Measurements from ENCODE around the gene CLCNKB. TPM values are rescaled to one million over a fixed set of nuclear protein-coding genes. Genes with fewer than 3 reads are reported as not detected.
"Not testable (repeated sequence)": the region's sequence is repeated elsewhere in the genome, so short reads cannot be mapped to it uniquely, and the experiment has no call there.

The CLCNKB gene
- total RNA-seq, 1 experiment from 2014 or later: 0.22 TPM

- DNase-seq (ENCODE audit: extremely low read depth, low read depth): peak; percentile 58
These were observed 12.3 kb downstream of the CLCNKB start for GRCh38 chr1:16055613-16056520.

DNA sequence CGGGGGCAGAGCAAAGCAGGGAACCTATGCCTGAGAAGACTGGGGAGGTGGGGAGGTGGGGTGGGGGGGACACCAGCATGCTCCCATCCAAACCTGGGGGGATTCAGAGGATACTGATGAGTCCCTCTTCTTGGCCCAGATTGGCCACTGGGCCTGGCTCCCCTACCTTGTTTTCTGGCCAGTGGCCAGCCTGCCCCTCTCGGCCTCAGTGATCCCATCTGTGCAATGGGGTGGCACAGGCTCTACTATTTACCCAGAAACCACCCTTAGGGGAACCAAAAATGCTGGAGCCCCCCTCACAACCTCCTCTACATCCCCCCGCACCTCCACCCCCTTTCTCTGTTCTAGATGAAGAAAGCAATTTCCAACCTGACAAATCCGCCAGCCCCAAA is 12.9 kb downstream of the CLCNKB start:
- not testable (repeated sequence) for DNase-seq (ENCODE audit: extremely low read depth, low read depth)

- not testable (repeated sequence) for DNase-seq (ENCODE audit: extremely low read depth, low read depth)
These were observed 13.8 kb downstream of the CLCNKB start for GRCh38 chr1:16057314-16057915.

GRCh38 chr1:16058394-16059120 is 15.0 kb downstream of the CLCNKB start:
- DNase-seq (ENCODE audit: extremely low read depth, low read depth): not testable (repeated sequence)

- DNase-seq (ENCODE audit: extremely low read depth, low read depth): no peak
These were observed 17.7 kb downstream of the CLCNKB start for GRCh38 chr1:16061266-16061665.

DNA sequence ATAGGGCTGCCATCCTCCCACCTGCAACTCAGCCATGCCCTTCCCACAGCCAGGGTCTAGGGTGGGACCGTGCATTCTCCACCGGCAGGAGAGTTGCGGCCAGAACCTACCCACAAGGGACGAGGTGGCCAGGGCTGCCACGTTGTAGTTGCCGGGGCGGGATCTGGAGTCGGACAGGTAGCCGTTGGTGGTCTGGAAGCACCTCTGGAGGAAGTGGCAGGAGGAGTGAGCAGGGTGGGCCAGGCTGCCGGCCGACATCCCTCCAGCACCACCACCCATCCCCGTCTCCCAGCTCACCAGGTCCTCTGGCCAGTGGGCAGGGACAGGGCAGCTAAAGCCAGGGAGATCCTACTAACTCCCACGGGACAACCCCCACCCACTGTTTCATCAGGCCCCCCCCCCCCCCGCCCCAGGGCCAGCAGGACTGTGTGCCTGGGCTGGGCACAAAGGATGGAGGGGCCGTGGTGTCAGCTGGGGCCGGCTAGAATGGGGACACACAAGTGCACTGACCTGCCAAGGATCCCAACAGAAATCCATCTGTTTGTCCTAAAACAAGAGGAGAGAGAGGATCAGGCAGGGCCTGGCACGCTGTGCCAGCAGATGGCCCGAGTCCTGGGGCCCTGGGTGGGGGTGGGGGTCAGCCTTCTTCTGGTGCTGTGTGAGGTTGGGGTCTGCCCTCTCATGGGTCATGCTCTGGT is 18.6 kb downstream of the CLCNKB start:
- DNase-seq (ENCODE audit: extremely low read depth, low read depth): not testable (repeated sequence)

GRCh38 chr1:16062687-16063075 is 19.1 kb downstream of the CLCNKB start:
- not testable (repeated sequence) for DNase-seq (ENCODE audit: extremely low read depth, low read depth)

DNA sequence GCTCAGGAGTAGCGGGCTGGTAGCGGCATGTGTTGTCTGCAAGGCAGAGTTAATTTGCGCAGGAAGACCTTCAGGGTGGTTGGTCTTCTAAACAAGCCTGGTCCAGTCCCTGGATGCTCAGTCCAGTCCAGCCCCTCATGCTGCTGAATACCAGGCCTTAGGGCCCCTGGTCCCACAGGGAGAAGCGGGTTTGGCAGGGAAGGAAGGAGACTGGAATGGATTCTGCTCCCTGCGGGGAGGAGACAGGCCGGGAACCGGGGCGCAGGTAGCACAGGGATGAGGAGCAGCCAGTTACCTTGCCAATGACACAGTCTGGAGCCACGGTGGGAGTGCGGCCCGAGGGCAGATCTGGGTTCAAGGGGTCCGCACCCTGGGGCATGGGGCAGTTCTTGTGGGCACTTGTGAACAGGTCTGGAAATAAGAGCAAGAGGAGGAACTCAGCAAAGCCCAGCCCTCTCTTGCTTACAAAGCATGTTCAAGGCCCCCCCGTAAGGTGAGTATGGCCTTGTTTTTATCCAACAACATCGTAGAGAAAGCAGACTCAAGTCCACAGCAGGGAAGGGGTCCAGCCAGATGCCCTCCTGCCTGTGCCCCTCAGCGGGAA is 19.7 kb downstream of the CLCNKB start:
- DNase-seq (ENCODE audit: extremely low read depth, low read depth): no peak

GRCh38 chr1:16063921-16064320 is 20.3 kb downstream of the CLCNKB start:
- DNase-seq (ENCODE audit: extremely low read depth, low read depth): no peak

DNA sequence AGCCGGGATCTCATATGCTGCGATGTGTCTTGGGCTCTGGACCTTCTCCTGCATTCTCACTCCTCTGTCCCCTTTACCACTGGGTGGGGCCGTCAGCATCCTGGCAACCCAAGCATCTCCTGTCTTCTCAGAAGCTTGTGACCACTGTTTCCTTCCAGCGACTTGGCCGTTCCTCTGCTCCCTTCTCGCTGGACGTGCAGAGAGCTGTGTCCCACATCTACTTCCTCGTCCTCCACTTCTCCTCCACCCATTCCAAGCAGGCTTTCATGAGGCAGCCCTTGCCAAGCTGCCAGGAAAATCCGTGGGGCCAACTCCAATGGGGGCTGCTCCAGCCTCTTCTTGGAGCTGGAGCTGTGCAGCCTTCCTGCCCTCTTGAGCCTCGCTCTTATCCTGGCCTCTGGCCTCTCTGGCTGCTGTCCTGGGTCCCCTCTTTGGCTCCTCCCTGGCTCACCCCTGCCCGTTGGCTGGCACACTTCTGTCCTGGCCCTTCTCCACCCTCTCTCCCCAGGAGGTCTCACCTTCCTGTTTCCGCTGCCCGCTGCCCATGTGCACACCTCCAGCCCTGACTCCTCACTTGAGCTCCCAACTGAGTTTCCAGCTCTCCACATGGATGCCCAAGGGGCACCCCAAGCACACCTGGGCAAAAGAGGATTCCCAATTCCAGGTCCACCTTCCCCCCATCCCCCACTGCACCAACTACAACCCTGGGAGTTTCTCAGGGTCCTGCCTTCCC is 21.1 kb downstream of the CLCNKB start:
- DNase-seq (ENCODE audit: extremely low read depth, low read depth): no peak

DNA sequence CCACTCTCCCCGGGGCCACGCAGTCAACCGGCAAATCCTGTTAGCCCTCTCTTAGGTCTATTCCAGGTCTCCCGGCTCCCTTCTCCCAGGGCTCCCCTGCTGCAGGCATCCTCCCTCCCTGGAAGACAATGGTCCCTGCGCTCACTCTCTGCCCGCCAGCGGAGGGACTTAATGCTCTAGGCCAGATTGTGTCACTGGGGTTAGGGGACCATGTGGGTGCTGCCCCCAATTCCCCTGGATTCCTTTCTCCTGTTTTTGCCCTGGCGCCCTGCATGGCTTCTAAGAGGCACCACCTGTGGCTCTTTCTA is 21.6 kb downstream of the CLCNKB start:
- DNase-seq (ENCODE audit: extremely low read depth, low read depth): no peak

DNA sequence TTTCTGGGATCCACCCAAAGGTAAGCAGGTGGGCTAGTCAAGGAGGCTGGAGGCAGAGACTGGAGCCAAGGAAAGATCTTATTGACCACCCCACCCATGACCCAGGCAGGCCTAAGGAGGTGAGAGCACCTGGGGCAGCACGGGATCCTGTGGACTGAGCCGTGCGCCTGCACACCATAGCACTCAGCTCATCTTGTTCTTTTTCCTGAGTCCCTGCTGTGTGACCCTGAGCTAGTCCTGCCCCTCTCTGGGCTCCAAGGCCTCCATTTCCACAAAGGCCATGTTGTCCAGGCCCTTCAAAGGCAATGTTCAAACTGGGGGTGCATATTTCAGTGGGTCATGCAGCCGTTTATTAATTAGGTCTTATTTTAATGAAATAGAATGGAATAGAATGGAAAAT is 22.7 kb downstream of the CLCNKB start:
- DNase-seq (ENCODE audit: extremely low read depth, low read depth): no peak

DNA sequence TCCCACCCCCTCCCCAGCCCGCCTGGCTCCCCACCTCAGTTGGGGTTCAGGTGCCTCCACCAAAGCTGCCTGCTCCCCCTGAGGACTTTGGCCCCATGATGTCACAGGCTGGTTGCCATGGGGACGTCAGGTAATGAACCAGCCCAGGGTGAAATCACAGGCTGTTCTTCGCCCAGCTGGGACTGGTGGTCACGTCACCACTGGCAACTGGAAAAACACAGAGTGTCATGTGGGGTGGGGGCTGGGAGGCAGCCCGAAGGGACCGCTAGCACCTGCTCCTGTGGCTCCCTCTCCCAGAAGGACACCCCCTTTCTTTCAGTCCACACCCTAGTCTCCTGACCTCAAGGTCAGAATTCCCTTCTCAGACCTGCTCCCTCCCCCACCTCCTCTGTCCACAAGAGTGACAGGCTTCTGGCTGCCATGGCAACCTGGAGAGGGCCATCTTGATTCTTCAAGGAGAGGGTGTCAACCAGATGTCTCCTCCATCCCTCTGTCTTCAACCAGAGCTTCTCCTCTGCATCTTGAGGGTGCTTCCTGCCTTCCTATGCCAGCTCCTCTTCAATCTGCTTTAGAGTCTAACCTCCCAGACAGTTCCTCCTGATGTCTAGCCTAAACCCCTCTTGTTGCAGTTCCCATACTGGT is 23.7 kb downstream of the CLCNKB start:
- no peak for DNase-seq (ENCODE audit: extremely low read depth, low read depth)

- no peak for DNase-seq (ENCODE audit: extremely low read depth, low read depth)
These were observed 24.4 kb downstream of the CLCNKB start for GRCh38 chr1:16067933-16068332.

DNA sequence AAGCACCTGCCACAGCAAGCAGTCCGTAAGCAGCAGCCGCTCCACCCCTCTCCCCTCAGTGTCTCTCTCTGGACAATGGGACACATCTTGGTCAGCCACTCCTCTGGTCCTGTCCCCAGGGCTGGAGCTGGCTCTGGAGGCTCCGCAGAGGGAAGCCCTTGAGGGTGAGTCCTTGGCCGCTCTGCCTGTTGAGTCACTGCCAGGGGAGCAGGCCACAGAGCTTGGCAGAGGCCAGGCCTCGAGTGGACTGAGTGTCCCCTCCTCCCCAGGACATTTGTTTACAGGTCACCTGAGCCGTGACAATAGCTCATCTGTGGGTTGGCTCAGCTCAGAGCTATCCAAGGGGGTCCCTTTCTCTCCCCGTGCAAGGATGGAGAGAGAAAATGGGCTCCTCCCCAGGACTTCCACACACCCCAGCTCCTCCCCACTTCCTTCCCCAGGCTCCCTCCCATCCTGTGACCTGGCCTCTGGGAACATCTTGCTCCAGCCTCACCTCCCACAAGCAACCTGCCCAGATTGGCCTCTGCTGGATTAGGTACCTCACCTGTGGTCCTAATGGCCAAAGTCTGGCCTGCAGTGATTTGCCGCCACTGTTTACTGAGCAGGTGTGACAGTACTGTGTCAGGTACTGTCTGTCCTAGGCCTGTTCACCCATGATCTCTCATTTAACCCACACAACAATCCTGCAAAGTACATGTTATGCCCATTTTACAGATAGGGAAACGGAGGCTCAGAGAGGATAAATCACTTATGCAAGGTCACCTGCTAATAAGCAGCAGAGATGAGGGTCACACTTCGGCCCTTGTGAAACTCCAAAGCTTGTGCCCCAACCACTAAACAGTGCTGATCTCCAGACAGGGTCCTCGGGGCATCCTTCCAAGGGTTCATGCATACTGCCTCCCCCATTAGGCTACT is 25.0 kb downstream of the CLCNKB start:
- no peak for DNase-seq (ENCODE audit: extremely low read depth, low read depth)

DNA sequence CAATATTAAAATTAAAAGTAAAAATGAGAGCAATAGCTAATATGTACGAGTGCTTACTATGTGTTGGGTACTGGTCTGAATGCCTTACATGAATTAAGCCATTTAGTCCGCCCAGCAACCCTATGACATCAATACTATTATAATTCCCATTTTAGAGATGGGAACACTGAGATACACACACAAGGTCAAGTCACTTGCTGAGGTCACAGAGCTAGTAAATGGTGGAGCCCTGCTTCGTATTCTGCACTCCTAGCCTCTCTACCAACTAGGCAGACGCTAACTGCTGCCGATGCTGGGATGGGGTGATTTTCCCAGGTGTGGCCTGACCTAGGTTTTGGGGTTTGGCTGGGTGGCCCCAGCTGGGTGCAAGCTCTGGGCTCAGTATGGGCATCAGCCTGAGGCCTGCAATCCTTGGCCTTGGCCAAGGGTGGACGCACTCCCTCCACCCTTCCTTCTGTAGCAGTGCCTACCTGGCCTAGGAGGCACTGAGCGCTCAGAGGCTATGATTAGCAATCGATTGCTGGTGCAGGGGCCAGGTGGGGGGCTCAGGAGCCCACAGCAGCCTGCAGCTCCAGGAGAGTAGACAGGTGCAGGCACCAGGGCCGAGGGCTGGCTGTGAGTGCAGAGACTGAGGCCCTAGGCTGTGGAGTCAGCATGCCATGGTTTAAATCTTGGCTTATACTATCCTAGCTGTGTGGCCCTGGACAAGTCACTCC is 27.2 kb downstream of the CLCNKB start:
- no peak for DNase-seq (ENCODE audit: extremely low read depth, low read depth)

- no peak for DNase-seq (ENCODE audit: extremely low read depth, low read depth)
These were observed 28.0 kb downstream of the CLCNKB start for GRCh38 chr1:16071614-16072013.

GRCh38 chr1:16072095-16072494 is 28.5 kb downstream of the CLCNKB start:
- DNase-seq (ENCODE audit: extremely low read depth, low read depth): no peak

Measured in NCI-H460 (cell line).